Fibroblast of lung (primary cell): Measurements from ENCODE around the gene SORL1.

Source experiments
- CTCF ChIP-seq, 2 donors: IDR thresholded peaks in 1 of 2; conservative IDR thresholded peaks in 1 of 2; 1 replicate in 1 of 2; 2 replicates in 1 of 2; pipeline ENCODE4 v1.5.1; 2011 to 2012; ENCODE audit warnings: low read length in 2 of 2, control low read depth in 1 of 2, inconsistent platforms in 1 of 2, low read depth in 1 of 2, mild to moderate bottlenecking in 1 of 2
- EZH2 ChIP-seq: IDR thresholded peaks from 2 replicates; pipeline ENCODE4 v1.5.1; 2012; ENCODE audit warnings: low read length, control low read depth, mild to moderate bottlenecking; ENCODE audit errors: missing control alignments

- no peak for TF ChIP-seq CTCF (conservative IDR thresholded peaks at IDR 0.05 in 1 of 2, IDR thresholded peaks at IDR 0.05 in 1 of 2; ENCODE audit: low read depth in 1 of 2, low read length in 2 of 2)
- no peak for TF ChIP-seq EZH2
Measured at GRCh38 chr11:121451178-121451985, 732 bp upstream of the SORL1 start.
